NCI-H748 treated with DMSO at 0.1 percent for 48 hours (cell line): ENCODE results near the gene GOLM1.

Experiments used
- DNase-seq: peaks from one replicate; lab custom pipeline; 2025; lab: John Stamatoyannopoulos, UW

The GOLM1 gene

GRCh38 chr9:85981369-85981768 lies 118.0 kb downstream of the GOLM1 start:
- no peak for DNase-seq

GRCh38 chr9:85978496-85978895 lies 120.9 kb downstream of the GOLM1 start:
- DNase-seq: no peak
